Measurements from ENCODE around the gene PRPF6.

Gene PRPF6

DNA sequence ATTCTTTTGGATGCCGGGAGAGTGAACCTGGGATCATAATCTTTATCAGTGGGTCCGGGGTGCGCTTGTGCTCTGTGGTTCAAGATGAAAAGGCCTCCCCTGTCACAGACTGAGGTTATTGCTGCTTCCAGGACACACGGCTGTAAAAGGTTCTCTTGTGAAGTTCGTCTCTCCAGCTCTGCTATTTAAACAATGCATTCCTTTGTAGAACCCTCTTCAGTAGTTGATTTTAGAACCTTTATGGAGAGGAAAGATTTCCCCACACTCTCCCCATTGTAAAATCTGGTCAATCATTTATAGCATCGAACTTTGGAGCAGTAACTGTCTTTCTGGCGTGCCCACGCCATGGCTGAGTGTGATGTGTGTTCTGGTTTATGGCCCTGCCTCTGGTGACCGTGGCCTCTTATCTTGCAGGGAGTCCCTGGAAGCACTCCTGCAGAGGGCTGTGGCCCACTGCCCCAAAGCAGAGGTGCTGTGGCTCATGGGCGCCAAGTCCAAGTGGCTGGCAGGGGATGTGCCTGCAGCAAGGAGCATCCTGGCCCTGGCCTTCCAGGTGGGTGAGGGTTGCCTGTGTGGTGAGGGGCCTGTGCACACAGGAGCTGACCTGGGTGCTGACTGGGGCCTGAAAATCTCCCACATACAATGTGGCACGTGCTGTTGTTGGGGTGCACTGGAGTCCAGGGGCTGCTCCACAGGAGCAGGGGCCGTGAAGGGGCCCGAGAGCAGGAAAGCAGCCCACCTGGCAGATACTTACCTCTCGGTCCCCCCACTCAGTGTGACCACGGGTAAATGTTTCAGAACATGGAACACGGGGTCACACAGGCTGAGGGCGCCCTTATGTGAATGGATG is 43.4 kb downstream of the PRPF6 start:
- Histone ChIP-seq H3F3A (ENCODE audit: control insufficient read depth, insufficient read depth) (no peaks in the 10 kb centered on the region), H3K4me2 (ENCODE audit: low read length) (no peak overlapping the region), H3K36me3 (ENCODE audit: control insufficient read depth, low read length) (peaks cover 89% of the 10 kb centered on the region), H3K4me1 (ENCODE audit: control insufficient read depth, low read length) (no peaks in the 10 kb centered on the region), H4K20me1 (ENCODE audit: control insufficient read depth, insufficient read depth, low read depth, low read length) (no peaks in the 10 kb centered on the region), H3K27me3 (ENCODE audit: control insufficient read depth, low read length) (no peaks in the 10 kb centered on the region), H3K79me2 (ENCODE audit: control insufficient read depth, low read length) (no peaks in the 10 kb centered on the region; the same call in 1 of the 2 replicates), H3K4me3 (ENCODE audit: low read length) (no peak overlapping the region), H3K9me2 (replicated peaks; ENCODE audit: control insufficient read depth, low read length) (no peaks in the 10 kb centered on the region), H3K9me3 (ENCODE audit: control insufficient read depth, insufficient read depth, low read length) (no peaks in the 10 kb centered on the region), H3K27ac (ENCODE audit: low read depth, low read length) (no peak overlapping the region)
- TF ChIP-seq, protein P1, sequence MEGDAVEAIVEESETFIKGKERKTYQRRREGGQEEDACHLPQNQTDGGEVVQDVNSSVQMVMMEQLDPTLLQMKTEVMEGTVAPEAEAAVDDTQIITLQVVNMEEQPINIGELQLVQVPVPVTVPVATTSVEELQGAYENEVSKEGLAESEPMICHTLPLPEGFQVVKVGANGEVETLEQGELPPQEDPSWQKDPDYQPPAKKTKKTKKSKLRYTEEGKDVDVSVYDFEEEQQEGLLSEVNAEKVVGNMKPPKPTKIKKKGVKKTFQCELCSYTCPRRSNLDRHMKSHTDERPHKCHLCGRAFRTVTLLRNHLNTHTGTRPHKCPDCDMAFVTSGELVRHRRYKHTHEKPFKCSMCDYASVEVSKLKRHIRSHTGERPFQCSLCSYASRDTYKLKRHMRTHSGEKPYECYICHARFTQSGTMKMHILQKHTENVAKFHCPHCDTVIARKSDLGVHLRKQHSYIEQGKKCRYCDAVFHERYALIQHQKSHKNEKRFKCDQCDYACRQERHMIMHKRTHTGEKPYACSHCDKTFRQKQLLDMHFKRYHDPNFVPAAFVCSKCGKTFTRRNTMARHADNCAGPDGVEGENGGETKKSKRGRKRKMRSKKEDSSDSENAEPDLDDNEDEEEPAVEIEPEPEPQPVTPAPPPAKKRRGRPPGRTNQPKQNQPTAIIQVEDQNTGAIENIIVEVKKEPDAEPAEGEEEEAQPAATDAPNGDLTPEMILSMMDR (IDR thresholded peaks at IDR 0.05; ENCODE audit: low read depth, low read length, poor library complexity, severe bottlenecking) = no peak
- TF ChIP-seq EZH2phosphoT487 (IDR thresholded peaks at IDR 0.05; ENCODE audit: borderline replicate concordance, low read length) = no peak

DNA sequence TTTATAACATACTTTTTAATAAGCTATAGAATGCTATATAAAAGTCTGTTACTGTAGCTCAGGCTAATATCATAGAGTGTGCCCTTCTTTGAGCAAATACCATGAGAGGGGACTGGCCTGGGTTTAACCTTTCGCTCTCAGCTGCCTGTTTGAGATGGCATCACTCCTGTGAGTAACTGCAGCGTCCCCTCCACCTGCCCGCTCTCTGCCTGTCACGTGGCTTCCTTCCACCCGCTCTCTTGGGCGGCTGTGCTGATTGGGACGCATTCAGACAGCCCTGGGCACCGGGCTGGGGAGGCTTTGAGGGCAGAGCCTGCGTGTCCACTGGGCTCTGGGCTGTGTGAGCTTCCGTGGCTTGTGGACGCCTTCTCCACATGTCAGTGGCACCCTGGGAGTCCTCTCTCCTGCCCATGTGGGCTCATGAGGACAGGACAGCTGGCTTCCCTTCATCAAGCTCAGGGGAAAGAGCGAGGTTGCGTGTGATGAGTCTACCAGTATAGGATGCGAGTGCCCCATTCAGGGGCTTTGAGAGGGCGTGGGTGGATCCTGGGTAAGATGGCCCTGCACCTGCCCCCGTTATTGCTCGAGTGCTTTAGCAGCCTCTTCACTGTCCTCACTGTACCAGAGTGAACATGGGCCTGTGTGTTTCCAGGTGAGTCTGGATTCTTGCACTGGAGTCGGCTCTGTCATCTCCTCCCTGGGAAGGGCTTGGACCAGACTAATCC is 44.3 kb downstream of the PRPF6 start:
- H3K9me2 ChIP-seq (replicated peaks; ENCODE audit: control insufficient read depth, low read length) = no peaks in the 10 kb centered on the region
- H3K36me3 ChIP-seq (ENCODE audit: control insufficient read depth, low read length) = peaks cover 88% of the 10 kb centered on the region
- no peaks in the 10 kb centered on the region; the same call in 1 of the 2 replicates for H3K79me2 ChIP-seq (ENCODE audit: control insufficient read depth, low read length)
- H3K4me1 ChIP-seq (ENCODE audit: control insufficient read depth, low read length) = no peaks in the 10 kb centered on the region
- no peak overlapping the region for H3K4me2 ChIP-seq (ENCODE audit: low read length)
- no peaks in the 10 kb centered on the region for H3K27me3 ChIP-seq (ENCODE audit: control insufficient read depth, low read length)
- H4K20me1 ChIP-seq (ENCODE audit: control insufficient read depth, insufficient read depth, low read depth, low read length) = no peaks in the 10 kb centered on the region
- H3K27ac ChIP-seq (ENCODE audit: low read depth, low read length) = no peak overlapping the region
- H3F3A ChIP-seq (ENCODE audit: control insufficient read depth, insufficient read depth) = no peaks in the 10 kb centered on the region
- no peak overlapping the region for H3K4me3 ChIP-seq (ENCODE audit: low read length)
- no peaks in the 10 kb centered on the region for H3K9me3 ChIP-seq (ENCODE audit: control insufficient read depth, insufficient read depth, low read length)
- TF ChIP-seq, protein P1 (IDR thresholded peaks at IDR 0.05; ENCODE audit: low read depth, low read length, poor library complexity, severe bottlenecking) = no peak
- no peak for TF ChIP-seq EZH2phosphoT487 (IDR thresholded peaks at IDR 0.05; ENCODE audit: borderline replicate concordance, low read length)

GRCh38 chr20:64025826-64026412 is 45.0 kb downstream of the PRPF6 start:
- no peak overlapping the region for H3K4me2 ChIP-seq (ENCODE audit: low read length)
- no peaks in the 10 kb centered on the region for H3K4me1 ChIP-seq (ENCODE audit: control insufficient read depth, low read length)
- peaks cover 91% of the 10 kb centered on the region for H3K36me3 ChIP-seq (ENCODE audit: control insufficient read depth, low read length)
- no peak for TF ChIP-seq EZH2phosphoT487 (IDR thresholded peaks at IDR 0.05; ENCODE audit: borderline replicate concordance, low read length)
- TF ChIP-seq, protein P1 (IDR thresholded peaks at IDR 0.05; ENCODE audit: low read depth, low read length, poor library complexity, severe bottlenecking) = no peak
- H3K4me3 ChIP-seq (ENCODE audit: low read length) = no peak overlapping the region
- no peaks in the 10 kb centered on the region for H3K9me2 ChIP-seq (replicated peaks; ENCODE audit: control insufficient read depth, low read length)
- no peaks in the 10 kb centered on the region for H3K27me3 ChIP-seq (ENCODE audit: control insufficient read depth, low read length)
- H3F3A ChIP-seq (ENCODE audit: control insufficient read depth, insufficient read depth) = no peaks in the 10 kb centered on the region
- no peaks in the 10 kb centered on the region for H4K20me1 ChIP-seq (ENCODE audit: control insufficient read depth, insufficient read depth, low read depth, low read length)
- no peaks in the 10 kb centered on the region for H3K9me3 ChIP-seq (ENCODE audit: control insufficient read depth, insufficient read depth, low read length)
- no peaks in the 10 kb centered on the region; the same call in 1 of the 2 replicates for H3K79me2 ChIP-seq (ENCODE audit: control insufficient read depth, low read length)
- no peak overlapping the region for H3K27ac ChIP-seq (ENCODE audit: low read depth, low read length)
